GM19035 (cell line): ENCODE results near the gene SPTBN4.

Source experiments
- ATAC-seq: cut with Tn5 transposase; IDR thresholded peaks from one replicate; pipeline ENCODE4 v1.9.1; 2021; ENCODE audit not compliant: unreplicated experiment

The SPTBN4 gene

GRCh38 chr19:40600570-40601133 is 133.9 kb downstream of the SPTBN4 start:
- ATAC-seq: no peak

- ATAC-seq: no peak
Observed at GRCh38 chr19:40601134-40601974, 134.6 kb downstream of the SPTBN4 start, which contains the start of gene LTBP4. Gene LTBP4 (plus strand): TSS chr19:40601369. CDS start chr19:40601388, 19 bp downstream.

GRCh38 chr19:40603071-40603388 is 136.2 kb downstream of the SPTBN4 start:
- ATAC-seq: no peak

GRCh38 chr19:40603389-40604170 is 136.8 kb downstream of the SPTBN4 start:
- ATAC-seq: peak; percentile 66

- no peak for ATAC-seq
Observed at GRCh38 chr19:40604171-40604646, 137.4 kb downstream of the SPTBN4 start.

- ATAC-seq: no peak
Observed at GRCh38 chr19:40604647-40605215, 137.9 kb downstream of the SPTBN4 start.

GRCh38 chr19:40605216-40605971 is 138.6 kb downstream of the SPTBN4 start:
- no peak for ATAC-seq

GRCh38 chr19:40607311-40608239 is 140.8 kb downstream of the SPTBN4 start:
- ATAC-seq: no peak

- no peak for ATAC-seq
Observed at GRCh38 chr19:40608240-40608621, 141.4 kb downstream of the SPTBN4 start.

GRCh38 chr19:40608957-40609356 is 142.2 kb downstream of the SPTBN4 start:
- ATAC-seq: no peak

- peak; percentile 42 for ATAC-seq
Observed at GRCh38 chr19:40609561-40610395, 143.0 kb downstream of the SPTBN4 start.

GRCh38 chr19:40610396-40611064 is 143.7 kb downstream of the SPTBN4 start:
- ATAC-seq: no peak

- ATAC-seq: no peak
Observed at GRCh38 chr19:40611096-40611495, 144.3 kb downstream of the SPTBN4 start.

GRCh38 chr19:40611900-40612698 is 145.3 kb downstream of the SPTBN4 start:
- no peak for ATAC-seq

GRCh38 chr19:40612831-40613689 is 146.3 kb downstream of the SPTBN4 start:
- ATAC-seq: no peak
